Endodermal cell (in vitro differentiated cells): ENCODE measurements around the gene IL1R1. TPM values are rescaled to one million over a fixed set of nuclear protein-coding genes. Genes with fewer than 3 reads are reported as not detected.

ENCODE experiments used
- DNase-seq: peaks from one replicate; pipeline ENCODE4 v3.0.0-alpha.2; 2017
- H3K27ac ChIP-seq: 2 replicates; pipeline ENCODE4 v1.5.1; 2013; ENCODE audit warnings: mild to moderate bottlenecking, low read depth, low read length, moderate library complexity
- H3K27me3 ChIP-seq: 2 replicates; pipeline ENCODE4 v1.6.1; 2013; ENCODE audit warnings: mild to moderate bottlenecking, low read length, moderate library complexity; ENCODE audit not compliant: insufficient read depth, control insufficient read depth, poor library complexity, severe bottlenecking
- H3K36me3 ChIP-seq: 2 replicates; pipeline ENCODE4 v1.7.0; 2013; ENCODE audit warnings: mild to moderate bottlenecking, low read length, moderate library complexity; ENCODE audit not compliant: control insufficient read depth, insufficient read depth
- H3K4me1 ChIP-seq: one replicate; pipeline ENCODE4 v1.7.0; 2013; ENCODE audit warnings: low read length; ENCODE audit not compliant: control insufficient read depth, insufficient read depth
- H3K4me3 ChIP-seq: 2 replicates; pipeline ENCODE4 v1.5.1; 2013; ENCODE audit warnings: mild to moderate bottlenecking, low read length, moderate library complexity
- H3K9ac ChIP-seq: 2 replicates; pipeline ENCODE4 v1.6.1; 2013; ENCODE audit warnings: mild to moderate bottlenecking, low read length, moderate library complexity; ENCODE audit not compliant: poor library complexity, severe bottlenecking; ENCODE audit errors: extremely low read depth
- H3K9me3 ChIP-seq: 2 replicates; pipeline ENCODE4 v1.6.1; 2013; ENCODE audit warnings: mild to moderate bottlenecking, low read length, moderate library complexity; ENCODE audit not compliant: control insufficient read depth
- H3K27ac Mint-ChIP-seq: 2 replicates; pipeline ENCODE4 v1.8.0; 2020; ENCODE audit warnings: mixed read lengths
- H3K27me3 Mint-ChIP-seq: 2 replicates; pipeline ENCODE4 v1.8.0; 2021; ENCODE audit warnings: mild to moderate bottlenecking, mixed read lengths; ENCODE audit not compliant: insufficient read depth
- H3K36me3 Mint-ChIP-seq: 2 replicates; pipeline ENCODE4 v1.8.0; 2020; ENCODE audit warnings: low read depth, mixed read lengths
- H3K4me1 Mint-ChIP-seq: 2 replicates; pipeline ENCODE4 v1.8.0; 2020; ENCODE audit warnings: mixed read lengths
- H3K4me3 Mint-ChIP-seq: 2 replicates; pipeline ENCODE4 v1.8.0; 2020; ENCODE audit warnings: mild to moderate bottlenecking, moderate library complexity, mixed read lengths
- H3K9me3 Mint-ChIP-seq: 2 replicates; pipeline ENCODE4 v1.8.0; 2020; ENCODE audit warnings: mild to moderate bottlenecking, mixed read lengths
- WGBS, 2 experiments: methylation state at CpG; one replicate each; pipeline versions ENCODE4 v1.1.5 to v1.1.7; 2013; ENCODE audit warnings: missing lambda C conversion rate in 2 of 2, mixed read lengths in 1 of 2; ENCODE audit not compliant: insufficient coverage in 1 of 2, insufficient read length in 1 of 2; 5-methylcytosine and 5-hydroxymethylcytosine counted together
- total RNA-seq, 2 donors: library from RNA; stranded (reverse); fragmentation: NEBNext Ultra II Directional in 1 of 2; extraction: Animal tissue kit (Norgen Biotek cat#: 25700) in 1 of 2; gene quantifications; 2 replicates in 1 of 2; 3 replicates in 1 of 2; pipeline ENCODE4 v1.2.1, GENCODE V29; 2021
- TF ChIP-seq, protein P1 (sequence below): fragments of 200-600 bp; sonication (generic); conservative IDR thresholded peaks from 2 replicates; pipeline ENCODE4 v1.5.0; 2021; ENCODE audit warnings: antibody characterized with exemption, mild to moderate bottlenecking

Gene IL1R1
- total RNA-seq, 2 donors from 2014 or later: 3.0 to 4.1 TPM

DNA sequence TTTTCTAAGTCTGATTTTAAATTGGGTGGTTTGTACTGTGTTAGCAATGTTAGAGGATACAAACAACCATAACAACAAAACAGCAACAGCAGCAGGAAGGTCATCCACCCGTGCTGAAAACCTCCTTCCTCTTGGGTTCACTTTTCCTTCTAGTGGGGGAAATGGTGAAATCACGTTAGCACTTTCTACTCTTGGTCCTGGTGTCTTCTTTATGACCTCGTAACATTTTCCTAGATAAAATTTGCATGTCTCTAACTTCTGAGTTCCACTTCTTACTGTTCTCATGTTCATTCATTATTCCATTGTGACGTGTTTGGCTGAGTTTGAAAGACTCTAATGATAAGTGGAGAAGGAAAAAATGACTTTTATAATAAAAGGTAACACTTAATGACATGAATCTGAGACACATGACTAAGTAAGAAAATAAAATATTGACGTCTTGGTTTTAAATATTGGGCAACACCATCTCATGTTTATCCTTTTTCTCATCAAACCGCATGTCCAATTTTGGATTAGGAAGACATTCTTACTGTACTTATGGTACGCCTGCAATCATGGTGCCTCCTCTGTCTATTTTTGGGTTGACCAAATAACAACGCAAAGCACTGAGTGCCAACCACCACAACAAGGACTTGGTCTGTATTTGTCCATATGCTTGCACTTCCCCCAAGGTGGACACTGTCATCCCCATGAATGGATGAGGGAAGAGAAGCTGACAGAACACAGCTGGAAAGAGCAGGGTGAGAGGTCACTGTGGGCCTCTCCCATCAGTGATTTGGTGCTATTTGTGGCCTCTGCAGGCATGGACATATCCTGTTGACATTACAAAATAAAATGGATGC, 25.7 kb upstream of the IL1R1 start:
- no peaks in the 10 kb centered on the region for H3K27me3 ChIP-seq
- Mint-ChIP-seq H3K4me1 (peaks cover 24% of the 10 kb centered on the region), H3K36me3 (no peaks in the 10 kb centered on the region), H3K27me3 (no peaks in the 10 kb centered on the region), H3K9me3 (no peaks in the 10 kb centered on the region), H3K27ac (no peak overlapping the region), H3K4me3 (no peak overlapping the region)
- 92 to 97% methylated on average over 7 to 8 of the region's 8 CpGs for WGBS, 2 experiments
- H3K36me3 ChIP-seq: no peaks in the 10 kb centered on the region
- TF ChIP-seq, protein P1, sequence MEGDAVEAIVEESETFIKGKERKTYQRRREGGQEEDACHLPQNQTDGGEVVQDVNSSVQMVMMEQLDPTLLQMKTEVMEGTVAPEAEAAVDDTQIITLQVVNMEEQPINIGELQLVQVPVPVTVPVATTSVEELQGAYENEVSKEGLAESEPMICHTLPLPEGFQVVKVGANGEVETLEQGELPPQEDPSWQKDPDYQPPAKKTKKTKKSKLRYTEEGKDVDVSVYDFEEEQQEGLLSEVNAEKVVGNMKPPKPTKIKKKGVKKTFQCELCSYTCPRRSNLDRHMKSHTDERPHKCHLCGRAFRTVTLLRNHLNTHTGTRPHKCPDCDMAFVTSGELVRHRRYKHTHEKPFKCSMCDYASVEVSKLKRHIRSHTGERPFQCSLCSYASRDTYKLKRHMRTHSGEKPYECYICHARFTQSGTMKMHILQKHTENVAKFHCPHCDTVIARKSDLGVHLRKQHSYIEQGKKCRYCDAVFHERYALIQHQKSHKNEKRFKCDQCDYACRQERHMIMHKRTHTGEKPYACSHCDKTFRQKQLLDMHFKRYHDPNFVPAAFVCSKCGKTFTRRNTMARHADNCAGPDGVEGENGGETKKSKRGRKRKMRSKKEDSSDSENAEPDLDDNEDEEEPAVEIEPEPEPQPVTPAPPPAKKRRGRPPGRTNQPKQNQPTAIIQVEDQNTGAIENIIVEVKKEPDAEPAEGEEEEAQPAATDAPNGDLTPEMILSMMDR: no peak
- no peak overlapping the region for H3K9ac ChIP-seq
- H3K4me3 ChIP-seq: no peak overlapping the region
- peaks cover 2% of the 10 kb centered on the region for H3K4me1 ChIP-seq
- no peak for DNase-seq
- no peak overlapping the region for H3K27ac ChIP-seq
- H3K9me3 ChIP-seq: no peaks in the 10 kb centered on the region

DNA sequence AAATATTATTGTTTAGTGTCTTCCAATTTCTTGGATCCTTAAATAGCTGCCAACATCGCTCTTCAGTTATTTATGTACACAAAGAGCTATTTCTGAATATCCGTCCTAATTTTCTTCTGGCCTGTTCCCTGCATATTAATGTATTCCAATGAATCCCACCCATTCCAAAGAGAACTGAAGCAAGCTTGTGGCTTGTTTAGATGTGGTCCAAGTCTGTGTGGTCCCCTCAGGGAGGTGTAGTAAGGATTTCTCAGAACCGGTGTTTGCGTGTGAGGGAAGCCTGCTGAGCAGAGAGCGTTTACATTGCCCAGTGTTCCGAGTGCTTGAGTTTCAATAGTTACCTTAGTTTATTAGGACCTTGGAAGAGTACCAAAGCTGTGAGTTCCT, 25.1 kb upstream of the IL1R1 start:
- Mint-ChIP-seq H3K36me3 (no peaks in the 10 kb centered on the region), H3K27ac (no peak overlapping the region), H3K9me3 (no peaks in the 10 kb centered on the region), H3K4me3 (no peak overlapping the region), H3K27me3 (no peaks in the 10 kb centered on the region), H3K4me1 (peaks cover 21% of the 10 kb centered on the region)
- Histone ChIP-seq H3K4me1 (peaks cover 2% of the 10 kb centered on the region), H3K36me3 (no peaks in the 10 kb centered on the region), H3K27ac (no peak overlapping the region), H3K27me3 (no peaks in the 10 kb centered on the region), H3K4me3 (no peak overlapping the region), H3K9me3 (no peaks in the 10 kb centered on the region), H3K9ac (no peak overlapping the region)
- no peak for DNase-seq
- WGBS, 2 experiments: 93 to 98% methylated on average over 6 of the region's 6 CpGs
- TF ChIP-seq, protein P1: no peak

DNA sequence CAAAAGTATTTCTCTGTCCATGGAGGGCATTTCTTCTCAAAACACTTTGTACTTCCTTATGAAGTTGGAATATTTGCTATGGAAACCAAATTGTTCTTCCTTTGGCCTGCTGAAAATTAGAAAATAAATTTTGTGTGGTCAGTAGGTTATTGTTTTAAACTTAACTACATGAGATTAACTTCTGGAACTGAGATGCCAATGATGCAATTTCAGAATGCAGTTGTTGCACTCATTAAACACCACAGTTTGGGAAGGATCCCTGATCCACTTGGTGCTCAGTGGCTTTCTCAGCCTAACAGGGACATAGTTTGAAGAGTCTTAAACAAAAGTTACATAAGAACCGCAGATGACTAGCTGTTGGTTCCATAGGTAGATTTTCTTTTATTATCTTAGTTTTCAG, 23.3 kb upstream of the IL1R1 start:
- Mint-ChIP-seq H3K4me3 (no peak overlapping the region), H3K27ac (no peak overlapping the region), H3K4me1 (peaks cover 21% of the 10 kb centered on the region), H3K27me3 (no peaks in the 10 kb centered on the region), H3K9me3 (no peaks in the 10 kb centered on the region), H3K36me3 (no peaks in the 10 kb centered on the region)
- H3K36me3 ChIP-seq: no peaks in the 10 kb centered on the region
- no peak for DNase-seq
- TF ChIP-seq, protein P1: no peak
- no peaks in the 10 kb centered on the region for H3K27me3 ChIP-seq
- peaks cover 2% of the 10 kb centered on the region for H3K4me1 ChIP-seq
- 100% methylated on average over 1 of the region's 1 CpG; no CpG with 5 or more reads in 1 of the 2 experiments for WGBS, 2 experiments
- no peak overlapping the region for H3K9ac ChIP-seq
- H3K4me3 ChIP-seq: no peak overlapping the region
- no peaks in the 10 kb centered on the region for H3K9me3 ChIP-seq
- no peak overlapping the region for H3K27ac ChIP-seq
